ENCODE data around the gene FAM124A. TPM values are rescaled to one million over a fixed set of nuclear protein-coding genes. Genes with fewer than 3 reads are reported as not detected.

FAM124A gene
- total and polyA plus RNA-seq, 2 of the 8 experiments (the other 6 are each of a cell fraction or from before 2014, with no cell fraction given) = 40.7 to 49.9 TPM

DNA sequence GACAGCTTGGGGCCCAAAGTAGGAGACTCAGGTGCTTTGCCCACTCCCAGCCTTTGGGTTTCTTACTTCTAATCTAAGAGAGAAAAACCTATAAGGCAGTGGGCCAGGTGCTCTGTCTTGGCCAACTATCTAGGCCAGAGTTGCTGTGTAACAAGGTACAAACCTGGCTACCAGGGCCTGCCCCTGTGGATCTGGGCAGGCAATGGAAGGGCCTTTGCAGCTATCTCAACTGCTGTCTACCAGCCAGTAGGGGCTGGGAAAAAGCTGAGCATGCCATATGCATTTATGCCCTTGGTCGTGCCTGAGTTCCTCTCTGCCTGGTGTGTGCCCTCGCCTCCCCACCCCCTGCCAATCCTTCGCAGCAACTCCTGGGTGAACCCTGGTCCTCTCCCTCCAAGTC lies 100.6 kb downstream of the FAM124A start:
- Histone ChIP-seq H3K9me3 (ENCODE audit: insufficient read depth in 2 of 2, low read depth in 1 of 2, low read length in 1 of 2) (no peaks in the 10 kb centered on the region), H3K56ac (replicated peaks; ENCODE audit: insufficient read length, low read depth, low read length) (no peak overlapping the region), H3K23me2 (ENCODE audit: low read depth, low read length) (no peaks in the 10 kb centered on the region; the same call in 1 of the 2 replicates), H4K8ac (ENCODE audit: extremely low read depth, insufficient read depth, low read length) (no peak overlapping the region), H3K79me2 (ENCODE audit: control insufficient read depth in 1 of 2, insufficient read depth in 2 of 2, low read length in 2 of 2) (no peaks in the 10 kb centered on the region), H2BK120ac (replicated peaks; ENCODE audit: low read depth, low read length) (no peak overlapping the region), H3K4me2 (ENCODE audit: insufficient read depth in 1 of 2, low read depth in 2 of 2, low read length in 2 of 2) (no peak overlapping the region), H2BK20ac (ENCODE audit: low read length) (no peak overlapping the region), H4K5ac (ENCODE audit: insufficient read length, low read depth, low read length) (no peak overlapping the region), H3K79me1 (ENCODE audit: low read depth, low read length) (no peaks in the 10 kb centered on the region), H2AFZ (ENCODE audit: low read length) (no peak overlapping the region), H3K27ac (ENCODE audit: low read depth, low read length) (no peak overlapping the region), H3K14ac (ENCODE audit: insufficient read length) (no peak overlapping the region), H3K36me3 (ENCODE audit: control insufficient read depth in 2 of 4, insufficient read depth in 4 of 4, low read length in 3 of 4) (no peaks in the 10 kb centered on the region), H3K23ac (ENCODE audit: insufficient read length) (no peak overlapping the region), H2BK12ac (ENCODE audit: low read depth, low read length) (peak overlapping the region; percentile 46; the same call in 1 of the 2 replicates), H3K9ac (replicated peaks in 1 of 4; ENCODE audit: extremely low read depth in 1 of 4, low read depth in 3 of 4, low read length in 3 of 4) (no peak overlapping the region), H2BK5ac (ENCODE audit: low read depth, low read length) (no peak overlapping the region), H4K20me1 (replicated peaks in 1 of 2; ENCODE audit: control insufficient read depth in 1 of 2, insufficient read depth in 2 of 2, low read length in 2 of 2) (no peaks in the 10 kb centered on the region), H3K18ac (ENCODE audit: extremely low read depth, low read length) (peak overlapping the region; percentile 79), H3K27me3 (replicated peaks in 1 of 4; ENCODE audit: control insufficient read depth in 3 of 4, extremely low read depth in 1 of 4, insufficient read depth in 3 of 4, low read length in 3 of 4) (no peaks in the 10 kb centered on the region), H2BK15ac (ENCODE audit: low read length) (0 out of 2 replicates have a peak overlapping the region, but pooled peaks have one; percentile 61), H2AK5ac (ENCODE audit: low read depth, low read length) (peak overlapping the region; percentile 46; the same call in 1 of the 2 replicates), H4K91ac (replicated peaks; ENCODE audit: insufficient read length, low read length) (peak overlapping the region; percentile 86), H3K4me3 (ENCODE audit: extremely low read depth in 1 of 4, insufficient read depth in 2 of 4, low read depth in 3 of 4, low read length in 4 of 4) (no peak overlapping the region), H3K4me1 (replicated peaks in 1 of 4; ENCODE audit: control insufficient read depth in 3 of 4, insufficient read depth in 4 of 4, low read length in 3 of 4) (peaks cover 4 to 16% (median 12%) of the 10 kb centered on the region in 4 experiments; a peak in 6 of 7 replicates), H3K4ac (replicated peaks; ENCODE audit: insufficient read length, low read depth, low read length) (no peak overlapping the region)
- DNase-seq (ENCODE audit: low read depth in 1 of 2, low spot score in 2 of 2) = no peak
- POLR2A ChIA-PET (ENCODE audit: partially characterized antibody) = interaction anchor here (0.6 to 2.7 kb wide), 4 partner anchors 17 to 130 kb away, joined by 3 to 8 read pairs (median 3); partner anchors contain the start of gene INTS6
- TF ChIP-seq TCF12 (IDR thresholded peaks at IDR 0.05; ENCODE audit: low read depth, low read length) (no peak), TAF7 (optimal IDR thresholded peaks at IDR 0.05; ENCODE audit: borderline replicate concordance, low read depth, low read length) (no peak), TEAD4 (IDR thresholded peaks at IDR 0.05; ENCODE audit: low read depth, low read length) (no peak), SP4 (IDR thresholded peaks at IDR 0.05; ENCODE audit: low read length) (no peak), ASH2L (IDR thresholded peaks at IDR 0.05; ENCODE audit: low read length) (no peak)
- TF ChIP-seq, protein P1, sequence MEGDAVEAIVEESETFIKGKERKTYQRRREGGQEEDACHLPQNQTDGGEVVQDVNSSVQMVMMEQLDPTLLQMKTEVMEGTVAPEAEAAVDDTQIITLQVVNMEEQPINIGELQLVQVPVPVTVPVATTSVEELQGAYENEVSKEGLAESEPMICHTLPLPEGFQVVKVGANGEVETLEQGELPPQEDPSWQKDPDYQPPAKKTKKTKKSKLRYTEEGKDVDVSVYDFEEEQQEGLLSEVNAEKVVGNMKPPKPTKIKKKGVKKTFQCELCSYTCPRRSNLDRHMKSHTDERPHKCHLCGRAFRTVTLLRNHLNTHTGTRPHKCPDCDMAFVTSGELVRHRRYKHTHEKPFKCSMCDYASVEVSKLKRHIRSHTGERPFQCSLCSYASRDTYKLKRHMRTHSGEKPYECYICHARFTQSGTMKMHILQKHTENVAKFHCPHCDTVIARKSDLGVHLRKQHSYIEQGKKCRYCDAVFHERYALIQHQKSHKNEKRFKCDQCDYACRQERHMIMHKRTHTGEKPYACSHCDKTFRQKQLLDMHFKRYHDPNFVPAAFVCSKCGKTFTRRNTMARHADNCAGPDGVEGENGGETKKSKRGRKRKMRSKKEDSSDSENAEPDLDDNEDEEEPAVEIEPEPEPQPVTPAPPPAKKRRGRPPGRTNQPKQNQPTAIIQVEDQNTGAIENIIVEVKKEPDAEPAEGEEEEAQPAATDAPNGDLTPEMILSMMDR (IDR thresholded peaks at IDR 0.05; ENCODE audit: control extremely low read depth in 1 of 3, insufficient read depth in 1 of 3, low read depth in 1 of 3, low read length in 3 of 3) = peak in 1 of 3 experiments; percentile 16; a peak in 1 of 4 replicates
- TF ChIP-seq, protein P2, sequence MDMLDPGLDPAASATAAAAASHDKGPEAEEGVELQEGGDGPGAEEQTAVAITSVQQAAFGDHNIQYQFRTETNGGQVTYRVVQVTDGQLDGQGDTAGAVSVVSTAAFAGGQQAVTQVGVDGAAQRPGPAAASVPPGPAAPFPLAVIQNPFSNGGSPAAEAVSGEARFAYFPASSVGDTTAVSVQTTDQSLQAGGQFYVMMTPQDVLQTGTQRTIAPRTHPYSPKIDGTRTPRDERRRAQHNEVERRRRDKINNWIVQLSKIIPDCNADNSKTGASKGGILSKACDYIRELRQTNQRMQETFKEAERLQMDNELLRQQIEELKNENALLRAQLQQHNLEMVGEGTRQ (IDR thresholded peaks at IDR 0.05; ENCODE audit: low read length) = no peak
- CTCF ChIA-PET (ENCODE audit: partially characterized antibody) = interaction anchor here (0.8 to 3.0 kb wide), 8 partner anchors 11 to 202 kb away, joined by 3 to 18 read pairs (median 3); no protein-coding TSS in a partner anchor
- WGBS, 2 experiments (ENCODE audit: extremely low coverage in 1 of 2, insufficient coverage in 1 of 2, insufficient read length in 1 of 2, insufficient replicate concordance in 2 of 2, low coverage in 1 of 2, low lambda C conversion rate in 2 of 2, missing lambda C conversion rate in 1 of 2) = 73% methylated on average over 3 of the region's 3 CpGs; no CpG with 5 or more reads in 1 of the 2 experiments
- no peak for FAIRE-seq

Data from H1 (cell line).